GM21526 (cell line): ENCODE measurements around the gene LIMS2.

ENCODE experiments used
- ATAC-seq: cut with Tn5 transposase; IDR thresholded peaks from one replicate; pipeline ENCODE4 v1.9.1; 2021; ENCODE audit warnings: moderate library complexity; ENCODE audit not compliant: unreplicated experiment, low FRiP score

The LIMS2 gene

DNA sequence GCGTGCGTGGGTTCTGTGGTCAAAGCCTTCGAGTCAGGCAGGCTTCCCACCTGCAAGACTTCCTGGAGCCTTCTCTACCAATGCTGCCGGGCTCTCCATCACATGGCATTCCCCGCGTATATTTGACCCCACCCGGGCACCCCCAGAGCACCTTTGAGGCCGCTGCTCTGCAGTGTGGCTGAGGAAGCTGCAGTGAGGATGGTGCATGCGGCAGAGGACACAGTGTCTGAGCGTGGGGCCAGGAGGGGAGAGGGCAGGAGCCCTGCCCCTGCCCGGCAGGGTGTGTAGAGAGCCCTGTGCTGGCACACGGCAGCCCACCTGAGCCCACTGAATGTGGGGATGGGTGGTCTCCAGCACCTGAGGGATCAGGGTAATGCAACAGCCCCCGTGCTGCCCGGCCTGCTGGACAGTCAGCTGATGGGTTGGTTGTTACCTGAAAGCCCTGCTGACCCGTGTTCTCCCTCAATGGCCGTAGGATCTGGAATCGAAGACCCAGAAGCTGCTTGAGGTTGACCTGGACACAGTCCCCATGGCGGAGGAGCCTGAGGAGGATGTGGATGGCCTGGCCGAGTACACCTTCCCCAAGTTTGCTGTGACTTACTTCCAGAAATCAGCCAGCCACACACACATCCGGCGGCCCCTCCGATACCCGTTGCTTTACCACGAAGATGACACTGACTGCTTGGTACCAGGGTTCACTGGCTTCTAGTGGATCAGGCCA is 66.1 kb downstream of the LIMS2 start:
- ATAC-seq, result no peak

DNA sequence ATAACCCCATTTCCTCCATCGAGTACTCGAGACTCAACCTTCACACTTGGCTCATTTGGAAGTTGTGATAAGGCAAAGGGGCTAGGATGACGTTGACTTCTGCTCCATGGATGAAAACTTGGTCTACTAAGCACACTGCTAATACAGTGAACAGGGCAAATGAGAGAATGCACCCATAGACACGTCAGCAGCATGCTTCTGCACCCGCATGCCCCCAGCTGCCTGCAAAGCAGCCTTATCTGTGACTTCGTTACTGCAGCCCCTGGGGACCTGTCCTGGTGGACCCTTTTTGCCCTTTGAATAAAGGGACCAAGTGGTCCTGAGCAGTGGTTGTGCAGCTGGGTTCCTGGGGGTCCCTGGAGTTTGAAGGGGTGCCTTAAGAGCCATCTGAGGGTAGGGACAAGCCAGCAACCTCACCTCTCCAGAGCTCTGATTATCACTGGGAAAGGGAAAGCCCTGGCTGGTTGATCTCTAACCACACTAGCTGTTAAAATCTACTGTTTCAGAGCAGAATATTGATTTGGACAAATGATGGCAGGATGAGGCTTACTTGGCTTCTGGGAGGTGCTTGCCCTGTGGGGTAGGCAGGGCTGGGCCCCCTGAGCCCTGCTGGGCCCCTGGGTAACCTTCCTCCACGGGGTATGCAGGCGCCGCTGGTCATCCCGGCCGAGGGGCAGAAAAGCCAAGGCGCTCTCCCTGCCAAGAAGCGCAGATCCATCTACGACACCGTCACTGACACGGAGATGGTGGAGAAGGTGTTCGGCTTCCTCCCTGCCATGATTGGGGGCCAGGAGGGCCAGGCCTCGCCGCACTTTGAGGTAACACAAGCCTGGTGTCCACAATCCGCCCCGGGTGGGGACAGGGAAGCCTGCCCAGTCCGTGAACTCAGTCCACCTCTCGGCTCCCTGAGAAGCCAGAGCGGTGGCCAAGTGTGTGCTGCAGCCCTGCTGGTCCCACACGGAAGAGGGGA is 67.0 kb downstream of the LIMS2 start:
- ATAC-seq, result no peak

DNA sequence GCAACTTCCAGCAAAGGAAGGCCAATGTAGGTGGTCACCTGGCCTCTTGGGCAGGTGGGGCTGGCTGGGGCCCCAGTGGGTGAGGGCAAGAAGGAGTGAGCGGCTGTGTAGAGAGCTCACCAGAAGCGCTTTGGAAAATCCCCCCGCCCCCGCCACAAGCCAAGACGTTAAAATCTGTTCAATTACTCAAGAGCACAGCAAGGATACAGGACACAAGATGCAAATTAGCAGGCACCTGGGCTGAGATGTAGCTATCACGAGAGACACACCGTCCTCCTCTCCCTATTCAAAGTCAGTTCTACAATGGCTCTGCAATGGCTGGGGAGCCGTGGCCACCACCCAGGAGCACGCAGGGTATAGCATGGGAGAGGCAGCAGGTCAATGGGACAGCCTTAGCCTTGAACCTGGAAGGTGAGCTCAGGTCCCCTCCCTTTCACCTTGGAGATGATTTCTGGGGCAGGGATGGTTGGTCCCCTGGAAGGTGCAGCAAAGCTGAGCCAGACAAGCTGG is 67.9 kb downstream of the LIMS2 start:
- ATAC-seq, result no peak

DNA sequence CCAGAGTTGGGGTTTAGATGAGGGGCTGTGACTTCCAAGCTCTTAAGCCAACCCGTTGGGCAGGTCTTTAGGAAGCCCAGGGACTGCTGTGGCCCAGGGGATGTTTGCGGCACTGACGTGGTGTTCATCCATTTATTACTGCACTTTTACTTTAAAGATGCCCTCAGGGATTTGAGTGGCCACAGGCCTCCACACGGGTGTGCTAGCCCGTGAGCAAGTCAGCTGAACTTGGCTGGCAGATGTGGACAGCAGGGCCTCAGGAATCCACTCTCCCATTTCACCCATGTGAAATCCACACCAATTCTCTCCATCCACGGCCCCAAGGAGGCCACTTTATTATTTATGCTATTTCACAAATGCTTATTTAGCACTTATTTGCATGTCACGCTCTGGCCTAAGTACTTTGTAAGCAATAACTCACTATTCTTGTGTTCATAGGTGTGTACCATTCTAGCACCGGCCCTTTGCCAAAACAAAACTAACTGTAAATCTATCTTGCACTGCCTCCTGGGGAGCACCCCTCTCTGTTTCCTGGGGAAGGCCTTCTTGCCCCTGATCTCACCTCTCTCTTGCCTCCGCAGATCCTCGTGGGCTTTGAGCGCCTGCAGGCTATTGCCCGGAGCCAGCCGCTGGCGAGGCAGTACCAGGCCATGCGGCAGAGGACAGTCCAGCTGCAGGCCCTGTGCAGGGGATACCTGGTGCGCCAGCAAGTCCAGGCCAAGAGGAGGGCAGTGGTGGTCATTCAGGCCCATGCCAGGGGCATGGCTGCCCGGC is 68.5 kb downstream of the LIMS2 start:
- no peak for ATAC-seq

DNA sequence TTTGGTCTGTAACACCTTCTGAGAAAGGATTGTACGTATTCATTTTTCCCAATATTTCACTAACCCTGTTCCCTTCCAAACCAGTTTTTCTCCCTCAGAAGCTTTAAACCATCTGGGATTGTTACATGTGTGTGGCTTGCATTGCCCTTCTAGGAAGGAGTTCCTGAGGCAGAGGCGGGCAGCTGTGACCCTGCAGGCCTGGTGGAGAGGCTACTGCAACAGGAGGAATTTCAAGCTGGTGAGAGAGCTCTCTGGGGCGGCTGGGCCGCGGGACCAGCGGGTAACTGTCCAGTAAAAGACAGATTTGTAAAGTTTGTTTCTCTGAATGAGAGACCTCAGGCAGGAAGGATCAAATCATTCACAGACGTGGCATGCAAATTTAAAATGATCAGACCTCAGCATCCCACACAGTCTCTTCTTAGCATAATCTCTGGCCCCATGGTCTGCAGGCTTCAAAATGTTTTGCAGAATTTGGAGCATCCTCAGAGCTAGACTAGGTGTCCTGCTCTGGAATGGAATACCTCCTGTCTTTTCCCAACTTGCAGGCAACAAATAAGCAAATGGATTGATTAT is 69.6 kb downstream of the LIMS2 start:
- no peak for ATAC-seq

DNA sequence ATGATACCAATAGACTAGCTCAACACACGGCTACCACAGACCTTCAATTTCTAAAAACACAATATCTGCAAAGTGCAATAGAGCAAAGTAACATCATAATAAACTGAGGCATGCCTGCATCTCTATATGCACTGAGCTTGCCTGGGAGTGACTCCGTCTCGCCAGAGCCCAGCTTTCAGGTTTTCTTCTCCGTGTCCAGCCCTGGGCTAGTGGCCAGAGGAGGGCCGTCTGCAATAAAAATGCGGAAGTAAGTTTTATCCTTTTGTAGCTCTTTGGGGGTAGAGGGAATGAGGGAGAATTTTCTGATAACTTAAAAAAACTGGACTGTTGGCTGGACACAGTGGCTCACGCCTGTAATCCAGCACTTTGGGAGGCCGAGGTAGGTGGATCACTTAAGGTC is 70.3 kb downstream of the LIMS2 start:
- no peak for ATAC-seq

DNA sequence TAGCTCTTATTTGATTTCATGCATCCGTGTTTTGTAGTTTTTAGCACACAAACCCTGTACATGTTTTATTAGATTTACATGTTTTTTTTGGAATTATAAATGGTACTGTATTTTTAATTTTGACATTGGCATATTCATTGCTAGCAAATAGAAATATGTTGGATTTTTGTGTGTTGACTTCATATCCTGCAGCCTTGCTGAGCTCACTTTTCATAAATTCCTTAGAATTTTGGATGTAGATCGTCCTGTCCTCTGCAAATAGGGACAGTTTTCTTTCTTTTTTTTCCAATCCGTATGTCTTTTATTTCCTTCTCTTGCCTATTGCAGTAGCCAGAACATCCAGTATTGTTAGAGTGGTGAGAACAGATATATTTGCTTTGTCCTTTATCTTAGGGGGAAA is 76.1 kb downstream of the LIMS2 start:
- ATAC-seq, result no peak

DNA sequence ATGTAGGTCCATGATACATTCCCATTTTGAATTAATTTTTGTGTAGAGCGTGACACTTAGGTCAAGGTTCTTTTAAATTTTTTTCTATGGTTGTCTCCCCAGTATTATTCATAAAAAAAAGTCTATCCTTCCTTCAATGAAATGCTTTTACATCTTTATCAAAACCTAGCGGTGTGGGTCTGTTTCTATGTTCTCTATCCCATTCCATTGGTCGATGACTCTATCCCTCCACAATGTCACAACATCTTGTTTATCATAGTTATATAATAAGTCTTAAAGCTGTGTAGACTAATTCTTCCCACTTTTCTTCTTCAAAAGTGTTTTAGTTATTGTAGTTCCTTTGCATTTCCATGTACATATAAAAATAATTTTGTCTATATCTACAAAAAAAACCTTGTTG is 76.6 kb downstream of the LIMS2 start:
- ATAC-seq, result no peak

DNA sequence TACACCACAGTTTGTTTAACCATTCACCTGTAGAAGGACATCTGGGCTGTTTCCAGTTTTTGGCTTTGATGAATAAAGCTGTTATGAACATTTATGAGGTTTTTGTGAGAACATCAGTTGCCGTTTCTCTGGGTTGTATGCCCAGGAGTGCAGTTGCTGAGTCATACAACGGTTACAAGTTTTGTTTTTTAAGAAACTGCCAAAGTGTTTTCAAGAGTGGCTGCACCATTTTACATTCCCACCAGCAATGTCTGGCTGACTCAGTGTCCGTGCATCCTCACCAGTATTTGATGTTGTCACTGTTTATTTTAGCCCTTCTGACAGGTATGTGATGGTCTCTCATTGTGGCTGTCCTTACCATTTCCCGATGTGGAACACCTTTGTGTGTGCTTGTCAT is 77.3 kb downstream of the LIMS2 start:
- no peak for ATAC-seq

DNA sequence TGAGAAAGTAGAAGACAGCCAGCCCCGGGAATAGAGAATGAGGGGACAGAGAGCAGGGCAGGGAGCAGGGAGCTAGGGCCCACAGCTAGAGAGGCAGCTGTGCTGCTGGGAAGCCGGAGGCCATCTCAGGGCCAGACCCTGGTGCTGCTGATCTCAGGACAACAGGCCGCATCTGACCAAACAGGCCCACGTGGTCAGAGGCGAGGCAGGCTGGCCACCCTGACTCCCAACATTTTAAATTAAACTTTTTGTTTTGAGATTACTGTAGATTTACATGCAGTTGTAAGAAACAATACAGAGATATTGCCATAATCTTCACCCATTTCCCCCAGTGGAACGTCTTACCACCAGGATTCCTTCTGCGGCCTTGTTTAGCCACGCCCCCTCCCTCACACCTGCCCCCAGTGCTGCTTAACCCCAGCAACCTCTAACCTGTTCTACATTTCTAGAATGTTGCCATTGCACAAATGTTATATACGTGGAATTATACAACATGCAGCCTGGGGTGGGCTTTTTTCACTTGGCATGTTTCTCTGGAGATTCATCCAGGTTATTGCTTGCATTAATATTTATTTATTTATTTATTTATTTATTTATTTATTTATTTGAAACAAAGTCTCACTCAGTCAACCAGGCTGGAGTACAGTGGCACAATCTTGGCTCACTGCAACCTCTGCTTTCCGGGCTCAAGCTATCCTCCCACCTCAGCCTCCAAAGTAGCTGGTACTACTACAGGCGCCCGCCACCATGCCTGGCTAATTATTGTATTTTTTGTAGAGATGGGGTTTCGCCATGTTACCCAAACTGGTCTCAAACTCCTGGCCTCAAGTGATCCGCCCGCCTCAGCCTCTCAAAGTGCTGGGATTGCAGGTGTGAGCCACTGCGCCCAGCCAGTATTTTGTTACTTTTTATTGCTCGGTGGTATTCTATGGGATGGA is 78.0 kb downstream of the LIMS2 start:
- ATAC-seq, result no peak

DNA sequence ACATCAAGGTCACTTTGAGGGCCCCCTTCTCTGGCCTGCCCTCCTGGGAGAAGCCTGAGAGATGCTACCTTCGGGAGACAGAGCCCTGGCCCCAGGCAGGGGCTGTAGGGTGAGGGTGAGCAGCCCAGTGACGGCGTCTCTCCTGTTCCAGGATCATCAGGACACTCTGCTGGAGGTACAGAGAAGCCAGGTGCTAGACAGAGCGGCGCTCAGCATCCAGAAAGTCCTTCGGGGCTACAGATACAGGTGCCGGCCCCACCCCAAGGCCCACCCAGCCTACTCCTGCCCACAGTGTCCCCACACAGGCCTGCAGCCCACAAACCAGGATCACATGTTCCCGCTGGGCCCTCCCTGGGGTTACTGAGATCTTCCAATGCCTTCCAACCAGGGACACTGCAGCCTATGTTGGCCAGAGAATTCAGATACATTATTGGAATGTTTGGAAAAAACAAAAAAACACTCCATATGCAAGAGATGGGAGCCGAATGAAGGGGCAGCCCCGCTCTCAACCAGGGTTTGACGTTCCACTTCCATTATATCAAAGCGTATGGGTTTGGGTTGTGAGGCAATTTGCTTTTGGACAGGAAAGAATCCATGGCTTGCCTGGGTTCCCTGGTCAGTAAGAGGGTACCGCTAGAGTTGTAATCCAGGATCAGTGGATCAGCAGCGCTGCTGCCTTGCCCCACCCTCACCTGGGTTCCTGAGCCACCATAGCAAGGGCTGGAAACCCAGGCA is 78.9 kb downstream of the LIMS2 start:
- ATAC-seq, result no peak

DNA sequence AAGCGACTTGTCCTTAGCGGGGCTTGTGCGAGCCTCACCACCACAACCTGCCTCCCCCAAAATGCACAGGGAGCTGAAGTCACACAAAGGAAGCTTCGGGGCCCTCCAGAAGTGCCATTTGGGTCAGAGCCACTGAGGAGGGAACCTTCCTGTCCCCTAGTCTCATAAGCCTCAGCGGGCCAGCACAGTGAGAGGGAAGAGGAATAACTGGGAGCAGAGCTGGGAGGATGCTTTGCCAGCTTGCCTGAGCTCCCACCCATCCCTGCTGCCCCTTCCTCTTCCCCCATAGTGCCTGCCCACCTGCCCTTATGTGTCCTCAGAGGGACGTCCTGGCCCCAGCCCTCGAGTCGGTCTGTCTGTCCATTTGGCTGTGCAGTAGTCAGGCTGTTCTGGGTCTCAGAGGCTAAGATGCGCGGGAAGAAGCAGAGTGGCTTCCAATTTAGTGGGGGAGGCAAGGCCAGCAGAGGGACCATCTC is 81.2 kb downstream of the LIMS2 start:
- ATAC-seq, result no peak

DNA sequence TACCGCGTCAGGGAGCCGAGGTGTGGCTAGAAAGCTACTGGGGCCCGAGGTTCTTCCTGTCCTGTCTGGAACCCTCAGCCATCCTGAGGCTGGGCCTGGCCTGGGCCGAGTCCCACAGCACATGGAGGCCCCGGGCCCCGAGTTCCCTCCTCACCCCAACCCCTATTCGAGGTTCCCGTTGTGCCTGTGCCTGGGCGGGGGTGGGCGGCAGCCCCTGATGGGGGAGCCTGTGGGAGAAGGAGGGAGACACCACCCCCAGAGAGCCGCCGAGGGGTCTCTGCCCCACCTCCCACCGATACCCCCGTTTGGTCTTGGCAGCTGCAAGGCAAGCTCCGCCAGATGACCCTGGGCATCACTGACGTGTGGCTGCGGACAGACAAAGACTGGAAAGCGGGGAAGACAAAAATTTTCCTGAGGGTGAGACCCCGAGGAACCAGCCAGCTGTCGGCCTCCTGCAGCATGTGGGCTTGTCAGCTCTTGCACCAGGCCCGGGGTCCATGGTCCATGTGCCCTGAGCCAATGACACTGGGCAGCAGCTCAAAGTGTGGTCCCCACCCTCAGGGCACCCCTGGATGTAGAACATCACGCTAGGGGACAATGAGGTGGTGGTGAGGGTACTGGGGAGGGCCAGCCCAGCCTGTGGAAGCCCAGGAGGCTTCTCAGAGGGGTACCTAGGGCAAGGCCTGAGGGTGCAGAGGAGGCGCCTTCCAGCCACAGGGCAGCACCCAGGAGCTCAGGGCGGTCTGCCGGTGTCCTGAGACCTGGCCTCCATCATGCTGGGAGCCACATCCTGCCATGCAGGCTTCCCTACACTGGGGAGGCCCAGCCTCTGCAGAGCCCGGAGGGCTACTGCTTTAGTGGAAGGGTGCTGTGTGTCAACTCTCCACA is 81.9 kb downstream of the LIMS2 start:
- ATAC-seq, result no peak

DNA sequence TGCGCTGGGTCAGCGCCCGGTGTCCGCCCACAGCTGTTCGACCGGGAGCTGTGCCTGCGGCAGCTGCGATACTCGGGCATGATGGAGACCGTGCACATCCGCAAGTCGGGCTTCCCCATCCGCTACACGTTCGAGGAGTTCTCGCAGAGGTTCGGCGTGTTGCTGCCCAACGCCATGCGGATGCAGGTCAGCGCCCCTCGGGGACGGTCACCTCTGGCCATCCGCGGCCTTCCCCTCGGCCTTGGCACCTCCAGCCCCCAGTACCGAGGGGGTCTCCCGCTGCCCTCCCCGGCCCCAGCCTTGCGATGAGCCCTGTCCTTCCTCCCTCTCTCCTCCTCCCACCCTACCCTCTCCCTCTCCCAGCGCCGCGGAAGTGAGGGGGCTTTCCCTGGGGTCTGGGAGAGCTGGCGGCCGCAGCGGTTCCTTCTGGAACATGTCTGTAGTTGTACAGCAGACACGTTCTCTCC is 82.5 kb downstream of the LIMS2 start:
- no peak for ATAC-seq

DNA sequence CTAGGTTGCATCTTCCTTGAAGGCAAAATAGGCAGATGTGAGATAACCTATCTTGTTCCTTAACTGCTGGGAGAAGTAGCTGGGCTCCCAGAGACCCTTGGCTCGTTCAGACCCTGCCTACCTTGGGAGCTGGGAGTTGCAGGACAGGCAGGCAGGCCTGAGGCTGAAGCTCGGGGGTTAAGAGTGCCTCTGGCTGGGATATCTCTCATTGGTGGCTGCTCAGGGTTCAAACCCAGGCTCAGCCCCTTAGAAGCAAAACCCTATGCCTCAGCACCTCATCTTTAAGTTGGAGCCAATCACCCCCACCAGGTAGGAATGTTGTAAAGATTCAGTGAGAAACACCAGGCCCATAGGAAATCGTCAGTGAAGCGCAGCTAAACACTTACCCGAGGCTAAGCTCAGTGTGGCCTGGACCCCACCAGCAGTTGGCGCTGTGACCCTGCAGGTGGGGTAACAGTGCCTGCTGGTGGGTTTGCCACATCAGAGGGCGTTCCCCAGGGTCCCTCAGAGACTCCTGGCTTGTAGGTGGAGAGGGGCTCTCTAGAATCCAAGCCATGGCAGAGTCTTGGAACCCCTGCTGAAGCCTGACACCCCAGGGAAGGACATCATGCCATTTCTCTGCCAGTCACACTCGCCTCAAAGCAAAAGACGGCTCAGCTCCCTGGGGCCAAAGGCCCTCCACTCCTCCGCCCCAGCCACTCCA is 84.0 kb downstream of the LIMS2 start:
- peak; percentile 89 for ATAC-seq

DNA sequence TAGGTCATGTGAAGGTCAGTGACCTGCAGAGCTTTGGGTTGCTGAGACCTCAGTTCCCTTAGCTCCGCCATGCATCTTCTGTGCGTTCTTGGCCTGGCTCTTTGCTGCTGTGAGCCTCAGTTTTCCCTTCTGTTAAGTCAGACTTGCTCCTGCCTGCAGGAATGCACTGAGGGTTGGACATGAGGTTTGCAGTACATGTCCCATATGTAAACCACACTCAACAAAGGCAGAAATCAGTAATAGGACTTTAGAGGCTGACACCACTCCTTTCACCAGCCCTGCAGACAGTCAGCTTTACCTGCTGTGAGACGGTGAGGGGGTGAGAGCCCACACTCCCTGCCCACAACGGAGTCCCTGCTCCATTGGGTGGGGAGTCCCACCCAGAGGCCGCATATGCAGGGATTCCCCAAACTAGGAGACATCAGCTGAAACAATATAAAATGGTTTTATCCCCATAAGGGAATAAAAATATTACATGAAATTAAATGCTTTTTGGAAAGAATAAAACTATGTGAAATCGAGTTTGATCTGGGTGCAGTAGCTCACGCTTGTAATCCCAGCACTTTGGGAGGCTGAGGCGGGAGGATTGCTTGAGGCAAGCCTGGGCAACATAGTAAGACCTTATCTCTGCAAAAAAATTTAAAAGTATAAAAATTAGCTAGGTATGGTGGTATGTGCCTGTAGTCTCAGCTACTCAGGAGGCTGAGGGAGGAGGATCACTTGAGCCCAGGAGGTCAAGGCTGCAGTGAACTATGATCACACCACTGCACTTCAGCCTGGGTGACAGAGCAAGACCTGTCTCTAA is 84.7 kb downstream of the LIMS2 start:
- ATAC-seq, result no peak
